Prostate gland (tissue), 2 donors: ENCODE results near the gene MINAR1. TPM values are rescaled to one million over a fixed set of nuclear protein-coding genes. Genes with fewer than 3 reads are reported as not detected.

Source experiments
- DNase-seq: peaks from one replicate; pipeline ENCODE4 v3.0.0-alpha.2; 2019; ENCODE audit warnings: low spot score
- H3K27ac ChIP-seq, 2 donors: fragments of 200-600 bp; sonication (generic); 2 replicates each; pipeline ENCODE4 v1.5.1; 2017 to 2019
- H3K27me3 ChIP-seq: fragments of 200-600 bp; sonication (generic); replicated peaks from 2 replicates; pipeline ENCODE4 v1.5.1; 2019; ENCODE audit not compliant: insufficient read depth
- H3K36me3 ChIP-seq, 2 donors: fragments of 200-600 bp; sonication (generic); 1 replicate in 1 of 2; 2 replicates in 1 of 2; pipeline versions ENCODE4 v1.5.1 to v1.8.1; 2017 to 2019
- H3K4me1 ChIP-seq: fragments of 200-600 bp; sonication (generic); replicated peaks from 2 replicates; pipeline ENCODE4 v1.5.1; 2019
- H3K4me3 ChIP-seq, 2 donors: fragments of 200-600 bp; sonication (generic); 2 replicates each; pipeline ENCODE4 v1.5.1; 2017 to 2019
- H3K9me3 ChIP-seq: fragments of 200-600 bp; sonication (generic); 2 replicates; pipeline ENCODE4 v1.5.1; 2017
- POLR2A ChIP-seq: fragments of 450-650 bp; IDR thresholded peaks from one replicate; pipeline ENCODE4 v1.6.1; 2016; ENCODE audit warnings: antibody characterized with exemption, mild to moderate bottlenecking
- POLR2AphosphoS5 ChIP-seq: sonication (generic); formaldehyde crosslinking; IDR thresholded peaks from one replicate; pipeline ENCODE4 v1.6.1; 2017; ENCODE audit warnings: antibody characterized with exemption
- WGBS: methylation state at CpG from one replicate; pipeline ENCODE4 v1.1.5; 2018; 5-methylcytosine and 5-hydroxymethylcytosine counted together
- intact Hi-C: fragments of 100-400 bp; cut with DNase I; formaldehyde crosslinking; loops from one replicate; pipeline ENCODE4 v1.14.2; 2022
- total RNA-seq, 2 donors: library from RNA; depleted of rRNA; stranded (reverse); fragments of >200 nt; gene quantifications; one replicate each; pipeline ENCODE4 v1.1.0, GENCODE V29; 2016
- TF ChIP-seq, protein P1 (sequence below), 4 experiments: fragments of 200-600 bp in 2 of 4; fragments of 450-650 bp in 2 of 4; sonication (generic) in 2 of 4; IDR thresholded peaks; 1 replicate in 3 of 4; 2 replicates in 1 of 4; pipeline ENCODE4 v1.5.1; 2016 to 2019; ENCODE audit warnings: antibody characterized with exemption in 4 of 4, mild to moderate bottlenecking in 2 of 4, moderate library complexity in 2 of 4

Gene MINAR1
- total RNA-seq, 2 donors from 2014 or later = 0.32 to 0.57 TPM

DNA sequence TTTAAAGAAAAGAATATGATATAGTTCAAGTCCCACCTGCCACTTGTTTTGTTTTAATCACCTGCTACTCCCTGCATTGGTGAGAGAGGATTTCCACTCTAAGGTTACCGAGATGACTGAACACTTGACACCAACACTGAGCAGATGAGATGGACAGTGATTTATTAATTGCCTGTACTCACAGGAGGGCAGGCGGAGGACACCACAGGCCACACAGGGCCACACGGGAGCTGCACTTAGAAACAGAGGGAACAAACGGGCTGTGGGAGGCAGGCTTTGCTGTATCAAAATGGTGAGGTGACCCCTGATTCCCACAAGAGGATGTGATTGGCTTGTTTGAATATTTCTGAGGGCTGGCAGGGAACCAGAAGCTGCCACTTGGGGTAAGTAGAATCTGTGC lies 10.8 kb downstream of the MINAR1 start:
- no peaks in the 10 kb centered on the region for H3K9me3 ChIP-seq
- no peak overlapping the region for H3K27ac ChIP-seq
- no peak for DNase-seq
- H3K4me3 ChIP-seq = no peak overlapping the region
- TF ChIP-seq POLR2AphosphoS5 (no peak), POLR2A (no peak)
- TF ChIP-seq, protein P1, sequence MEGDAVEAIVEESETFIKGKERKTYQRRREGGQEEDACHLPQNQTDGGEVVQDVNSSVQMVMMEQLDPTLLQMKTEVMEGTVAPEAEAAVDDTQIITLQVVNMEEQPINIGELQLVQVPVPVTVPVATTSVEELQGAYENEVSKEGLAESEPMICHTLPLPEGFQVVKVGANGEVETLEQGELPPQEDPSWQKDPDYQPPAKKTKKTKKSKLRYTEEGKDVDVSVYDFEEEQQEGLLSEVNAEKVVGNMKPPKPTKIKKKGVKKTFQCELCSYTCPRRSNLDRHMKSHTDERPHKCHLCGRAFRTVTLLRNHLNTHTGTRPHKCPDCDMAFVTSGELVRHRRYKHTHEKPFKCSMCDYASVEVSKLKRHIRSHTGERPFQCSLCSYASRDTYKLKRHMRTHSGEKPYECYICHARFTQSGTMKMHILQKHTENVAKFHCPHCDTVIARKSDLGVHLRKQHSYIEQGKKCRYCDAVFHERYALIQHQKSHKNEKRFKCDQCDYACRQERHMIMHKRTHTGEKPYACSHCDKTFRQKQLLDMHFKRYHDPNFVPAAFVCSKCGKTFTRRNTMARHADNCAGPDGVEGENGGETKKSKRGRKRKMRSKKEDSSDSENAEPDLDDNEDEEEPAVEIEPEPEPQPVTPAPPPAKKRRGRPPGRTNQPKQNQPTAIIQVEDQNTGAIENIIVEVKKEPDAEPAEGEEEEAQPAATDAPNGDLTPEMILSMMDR (IDR thresholded peaks at IDR 0.05) = no peak
- WGBS = 49% methylated on average over 4 of the region's 4 CpGs
- intact Hi-C loops = no loop called here
- no peaks in the 10 kb centered on the region for H3K27me3 ChIP-seq
- no peaks in the 10 kb centered on the region for H3K36me3 ChIP-seq
- no peaks in the 10 kb centered on the region for H3K4me1 ChIP-seq

DNA sequence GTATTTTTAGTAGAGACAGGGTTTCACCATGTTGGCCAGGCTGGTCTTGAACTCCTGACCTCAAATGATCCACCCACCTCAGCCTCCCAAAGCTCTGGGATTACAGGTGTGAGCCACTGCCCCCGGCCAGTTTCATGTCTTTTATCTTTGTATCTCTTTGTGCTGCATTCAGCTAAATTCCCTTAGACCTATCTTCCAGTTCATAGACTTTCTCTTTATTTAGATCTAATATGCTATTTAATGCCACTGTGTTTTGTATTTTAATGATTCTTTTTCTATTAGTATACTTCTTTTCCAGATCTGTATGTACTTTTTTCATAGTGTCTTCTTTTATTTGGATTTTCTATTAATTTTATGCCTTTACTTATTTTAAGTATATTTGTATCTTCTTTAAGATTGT lies 14.9 kb downstream of the MINAR1 start:
- Histone ChIP-seq H3K27ac (no peak overlapping the region), H3K27me3 (no peaks in the 10 kb centered on the region), H3K4me3 (no peak overlapping the region), H3K36me3 (no peaks in the 10 kb centered on the region), H3K4me1 (no peaks in the 10 kb centered on the region), H3K9me3 (no peaks in the 10 kb centered on the region)
- intact Hi-C loops = no loop called here
- TF ChIP-seq POLR2AphosphoS5 = no peak
- TF ChIP-seq POLR2A = no peak
- TF ChIP-seq, protein P1 (IDR thresholded peaks at IDR 0.05) = no peak
- DNase-seq = no peak
- 87% methylated on average over 1 of the region's 1 CpG for WGBS

DNA sequence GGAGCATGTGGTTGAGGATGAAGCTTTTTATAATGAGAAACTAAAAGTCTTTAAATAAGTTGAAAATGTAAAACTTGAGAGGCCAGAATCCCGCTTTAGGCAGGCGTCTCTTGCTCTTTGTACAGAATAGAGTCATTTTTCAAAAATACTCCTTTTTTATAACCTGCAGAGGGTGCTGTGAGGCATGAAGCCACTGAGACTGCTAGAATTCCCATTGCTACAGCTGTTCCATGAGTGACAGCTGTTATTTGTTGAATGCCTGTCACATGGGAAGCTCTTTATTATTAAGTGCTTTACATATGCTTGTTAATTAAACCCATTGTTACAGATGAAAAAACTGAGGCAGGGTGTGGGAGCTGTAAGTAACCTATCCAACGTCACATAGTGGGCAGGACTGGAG lies 18.5 kb downstream of the MINAR1 start:
- Histone ChIP-seq H3K4me1 (no peaks in the 10 kb centered on the region), H3K9me3 (no peaks in the 10 kb centered on the region), H3K36me3 (no peaks in the 10 kb centered on the region), H3K4me3 (no peak overlapping the region), H3K27me3 (no peaks in the 10 kb centered on the region), H3K27ac (no peak overlapping the region)
- WGBS = 93% methylated on average over 3 of the region's 3 CpGs
- no peak for DNase-seq
- TF ChIP-seq, protein P1 (IDR thresholded peaks at IDR 0.05) = no peak
- TF ChIP-seq POLR2A (no peak), POLR2AphosphoS5 (no peak)
- intact Hi-C loops = no loop called here

DNA sequence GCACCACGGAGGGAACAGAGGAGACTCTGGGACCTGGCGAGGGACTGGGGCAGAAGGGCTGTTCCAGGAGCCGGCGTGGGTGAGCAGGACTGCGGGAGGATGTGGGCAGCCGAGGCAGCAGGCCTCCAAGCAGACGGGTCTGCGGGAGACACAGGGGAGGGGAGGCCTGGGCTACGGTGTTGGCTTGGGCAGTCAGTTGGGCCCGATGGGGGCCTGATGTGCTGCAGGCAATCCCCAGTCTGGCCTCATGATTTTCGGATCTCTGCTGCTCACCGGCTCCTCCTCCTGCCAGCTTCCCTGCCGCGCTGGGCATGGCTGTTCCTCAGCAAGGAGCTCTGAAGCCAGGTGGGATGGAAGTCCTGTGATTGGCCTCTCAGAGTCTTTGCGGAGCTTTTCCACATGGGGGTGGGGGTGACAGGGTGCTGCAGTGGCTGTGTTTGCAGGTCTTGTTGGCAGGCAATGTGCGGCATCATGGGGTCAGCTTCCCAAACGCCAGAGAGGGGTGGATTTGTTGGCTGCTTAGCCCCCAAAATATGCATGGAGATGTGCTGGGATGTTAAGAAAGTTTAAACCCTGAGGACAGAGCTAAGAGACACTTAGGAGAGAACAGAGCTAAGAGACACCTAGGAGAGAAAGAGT lies 19.3 kb downstream of the MINAR1 start:
- H3K4me3 ChIP-seq = no peak overlapping the region
- no peak for TF ChIP-seq POLR2A
- TF ChIP-seq, protein P1 (IDR thresholded peaks at IDR 0.05) = no peak
- no peak for TF ChIP-seq POLR2AphosphoS5
- no peaks in the 10 kb centered on the region for H3K36me3 ChIP-seq
- intact Hi-C loops = no loop called here
- H3K27me3 ChIP-seq = no peaks in the 10 kb centered on the region
- no peak for DNase-seq
- no peaks in the 10 kb centered on the region for H3K4me1 ChIP-seq
- WGBS = 29% methylated on average over 17 of the region's 17 CpGs
- H3K27ac ChIP-seq = no peak overlapping the region
- no peaks in the 10 kb centered on the region for H3K9me3 ChIP-seq
